HT1080 (cell line): Measurements from ENCODE around the gene PDSS2. TPM values are rescaled to one million over a fixed set of nuclear protein-coding genes. Genes with fewer than 3 reads are reported as not detected.
A peak's percentile ranks its signal among the peaks of the same experiment; 100 is the strongest.

Experiments used
- DNase-seq: peaks from one replicate; pipeline ENCODE4 v3.0.0-alpha.2; 2015; ENCODE audit warnings: low read depth
- total RNA-seq: library from RNA; depleted of rRNA; stranded (reverse); fragments of >200 nt; shearing (Covaris generic); gene quantifications from 2 replicates; pipeline ENCODE4 v1.2.3, GENCODE V29; 2014

PDSS2 gene
- total RNA-seq, 1 experiment from 2014 or later, result 10.7 TPM

- DNase-seq, result no peak
These were observed 187.1 kb downstream of the PDSS2 start for GRCh38 chr6:107272246-107272645.

- no peak for DNase-seq
These were observed 188.1 kb downstream of the PDSS2 start for GRCh38 chr6:107271208-107271790.

GRCh38 chr6:107267634-107268033 is 191.7 kb downstream of the PDSS2 start:
- no peak for DNase-seq

GRCh38 chr6:107267006-107267405 is 192.4 kb downstream of the PDSS2 start:
- no peak for DNase-seq

- no peak for DNase-seq
These were observed 192.8 kb downstream of the PDSS2 start for GRCh38 chr6:107266563-107266962.

- DNase-seq, result peak; percentile 48
These were observed 195.0 kb downstream of the PDSS2 start for GRCh38 chr6:107264357-107264840.

- no peak for DNase-seq
These were observed 199.4 kb downstream of the PDSS2 start for GRCh38 chr6:107259951-107260350.

GRCh38 chr6:107248147-107248546 is 211.2 kb downstream of the PDSS2 start:
- no peak for DNase-seq

GRCh38 chr6:107246972-107247615 is 212.3 kb downstream of the PDSS2 start:
- DNase-seq, result no peak

GRCh38 chr6:107246249-107246971 is 213.0 kb downstream of the PDSS2 start:
- DNase-seq, result no peak

- no peak for DNase-seq
These were observed 214.5 kb downstream of the PDSS2 start for GRCh38 chr6:107244742-107245480.

- peak; percentile 7 for DNase-seq
These were observed 215.2 kb downstream of the PDSS2 start for GRCh38 chr6:107244082-107244741.

- DNase-seq, result no peak
These were observed 215.9 kb downstream of the PDSS2 start for GRCh38 chr6:107243471-107243870.

GRCh38 chr6:107237992-107238660 is 221.2 kb downstream of the PDSS2 start:
- DNase-seq, result peak; percentile 64

- no peak for DNase-seq
These were observed 223.9 kb downstream of the PDSS2 start for GRCh38 chr6:107235511-107235910.

- DNase-seq, result no peak
These were observed 224.4 kb downstream of the PDSS2 start for GRCh38 chr6:107235007-107235406.

- DNase-seq, result no peak
These were observed 228.1 kb downstream of the PDSS2 start for GRCh38 chr6:107231243-107231642.

- DNase-seq, result no peak
These were observed 228.9 kb downstream of the PDSS2 start for GRCh38 chr6:107230448-107230847.

- DNase-seq, result no peak
These were observed 229.3 kb downstream of the PDSS2 start for GRCh38 chr6:107230024-107230423.

- no peak for DNase-seq
These were observed 230.6 kb downstream of the PDSS2 start for GRCh38 chr6:107228754-107229153.

GRCh38 chr6:107221519-107221918 is 237.8 kb downstream of the PDSS2 start:
- no peak for DNase-seq
